Stimulated activated CD8-positive, alpha-beta memory T cell treated with anti-CD3 and anti-CD28 coated beads, Interleukin-4, amount 100 ng/mL, for 1 hour (primary cell): ENCODE measurements around the gene REST.
"Not testable (repeated sequence)": the region's sequence is repeated elsewhere in the genome, so short reads cannot be mapped to it uniquely, and the experiment has no call there.

Experiments
- DNase-seq, 2 donors: peaks; one replicate each; pipeline ENCODE4 v3.0.0-alpha.2; 2020; ENCODE audit warnings: low read depth in 2 of 2, low spot score in 1 of 2

Gene REST

GRCh38 chr4:56909086-56909894, 1.6 kb downstream of the REST start:
- DNase-seq: peak in 1 of 2 donors; percentile 18

- no peak for DNase-seq
Observed at GRCh38 chr4:56910172-56910967, 2.7 kb downstream of the REST start.

- DNase-seq: no peak
Observed at GRCh38 chr4:56914336-56914735, 6.6 kb downstream of the REST start.

GRCh38 chr4:56914977-56915376, 7.3 kb downstream of the REST start:
- not testable (repeated sequence) for DNase-seq

GRCh38 chr4:56927196-56927595, 19.5 kb downstream of the REST start:
- no peak for DNase-seq

GRCh38 chr4:56930638-56931037, 22.9 kb downstream of the REST start:
- DNase-seq: no peak

GRCh38 chr4:56931924-56932323, 24.2 kb downstream of the REST start:
- no peak for DNase-seq

- DNase-seq: no peak
Observed at GRCh38 chr4:56937262-56937661, 29.6 kb downstream of the REST start.

- not testable (repeated sequence) for DNase-seq
Observed at GRCh38 chr4:56939826-56940225, 32.1 kb downstream of the REST start.

GRCh38 chr4:56940403-56940802, 32.7 kb downstream of the REST start:
- no peak for DNase-seq

GRCh38 chr4:56940971-56941370, 33.3 kb downstream of the REST start:
- DNase-seq: no peak

GRCh38 chr4:56941403-56941802, 33.7 kb downstream of the REST start:
- DNase-seq: no peak

- DNase-seq: no peak
Observed at GRCh38 chr4:56953680-56954520, 46.2 kb downstream of the REST start.

GRCh38 chr4:56958111-56958517, 50.4 kb downstream of the REST start:
- no peak for DNase-seq

- no peak for DNase-seq
Observed at GRCh38 chr4:56959100-56959499, 51.4 kb downstream of the REST start.

GRCh38 chr4:56961107-56961500, 53.4 kb downstream of the REST start:
- DNase-seq: no peak

- DNase-seq: no peak
Observed at GRCh38 chr4:56971383-56971782, 63.7 kb downstream of the REST start.

GRCh38 chr4:56972389-56972788, 64.7 kb downstream of the REST start:
- no peak for DNase-seq

- no peak for DNase-seq
Observed at GRCh38 chr4:56972809-56973208, 65.1 kb downstream of the REST start.

- DNase-seq: no peak
Observed at GRCh38 chr4:56973336-56973735, 65.6 kb downstream of the REST start.

- DNase-seq: no peak
Observed at GRCh38 chr4:56976283-56976836, 68.7 kb downstream of the REST start.
